IMR-90 (cell line): ENCODE results near the gene FMO5.

ENCODE experiments used
- BHLHE40 ChIP-seq: fragments of 150-350 bp; IDR thresholded peaks from 2 replicates; pipeline ENCODE4 v1.6.1; 2016; ENCODE audit warnings: mild to moderate bottlenecking, low read depth, low read length
- CEBPB ChIP-seq: IDR thresholded peaks from 2 replicates; pipeline ENCODE4 v1.6.1; 2012; ENCODE audit warnings: low read depth, low read length, improper control_type of control experiment
- CTCF ChIP-seq: conservative IDR thresholded peaks from 2 replicates; pipeline ENCODE4 v1.5.1; 2012; ENCODE audit warnings: mild to moderate bottlenecking, low read depth, low read length, improper control_type of control experiment
- FOS ChIP-seq: fragments of 150-350 bp; IDR thresholded peaks from 2 replicates; pipeline ENCODE4 v1.6.1; 2016; ENCODE audit warnings: low read depth, low read length
- MAZ ChIP-seq: IDR thresholded peaks from 2 replicates; pipeline ENCODE4 v1.6.1; 2012; ENCODE audit warnings: low read depth, mild to moderate bottlenecking, low read length, improper control_type of control experiment, moderate library complexity, borderline replicate concordance
- MXI1 ChIP-seq: IDR thresholded peaks from 2 replicates; pipeline ENCODE4 v1.6.1; 2012; ENCODE audit warnings: low read depth, mild to moderate bottlenecking, low read length, moderate library complexity, borderline replicate concordance
- POLR2A ChIP-seq: IDR thresholded peaks from 2 replicates; pipeline ENCODE4 v1.6.1; 2012; ENCODE audit warnings: mild to moderate bottlenecking, low read depth, low read length
- RAD21 ChIP-seq: IDR thresholded peaks from 2 replicates; pipeline ENCODE4 v1.6.1; 2012; ENCODE audit warnings: low read length, improper control_type of control experiment
- TF ChIP-seq, protein P1 (sequence below): fragments of 150-350 bp; IDR thresholded peaks from 2 replicates; pipeline ENCODE4 v1.6.1; 2016; ENCODE audit warnings: low read depth, mild to moderate bottlenecking, low read length, moderate library complexity, borderline replicate concordance

- TF ChIP-seq FOS (no peak), CEBPB (no peak), CTCF (no peak), POLR2A (no peak), RAD21 (no peak), BHLHE40 (no peak), MXI1 (no peak), MAZ (no peak)
- TF ChIP-seq, protein P1, sequence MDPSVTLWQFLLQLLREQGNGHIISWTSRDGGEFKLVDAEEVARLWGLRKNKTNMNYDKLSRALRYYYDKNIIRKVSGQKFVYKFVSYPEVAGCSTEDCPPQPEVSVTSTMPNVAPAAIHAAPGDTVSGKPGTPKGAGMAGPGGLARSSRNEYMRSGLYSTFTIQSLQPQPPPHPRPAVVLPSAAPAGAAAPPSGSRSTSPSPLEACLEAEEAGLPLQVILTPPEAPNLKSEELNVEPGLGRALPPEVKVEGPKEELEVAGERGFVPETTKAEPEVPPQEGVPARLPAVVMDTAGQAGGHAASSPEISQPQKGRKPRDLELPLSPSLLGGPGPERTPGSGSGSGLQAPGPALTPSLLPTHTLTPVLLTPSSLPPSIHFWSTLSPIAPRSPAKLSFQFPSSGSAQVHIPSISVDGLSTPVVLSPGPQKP: no peak
These were observed 62.1 kb downstream of the FMO5 start for GRCh38 chr1:147163019-147163418.
